Lung (tissue), 12 donors: ENCODE data around the gene BBS1. TPM values are rescaled to one million over a fixed set of nuclear protein-coding genes. Genes with fewer than 3 reads are reported as not detected.

Experiments used
- ATAC-seq: fragments of 200-7000 bp; cut with Tn5 transposase; one replicate; pipeline ENCODE4 v1.9.1; 2020; ENCODE audit warnings: moderate number of reproducible peaks; ENCODE audit not compliant: insufficient read depth, low FRiP score
- DNase-seq, 3 donors: peaks; one replicate each; pipeline ENCODE4 v3.0.0-alpha.2; 2013 to 2017
- H3K27ac ChIP-seq, 2 donors: one replicate each; pipeline ENCODE4 v1.5.1; 2013; ENCODE audit warnings: mild to moderate bottlenecking in 2 of 2, moderate library complexity in 2 of 2, control low read depth in 1 of 2, inconsistent platforms in 1 of 2, low read depth in 1 of 2, low read length in 1 of 2
- H3K27me3 ChIP-seq, 3 donors: one replicate each; pipeline ENCODE4 v1.5.1; 2013; ENCODE audit warnings: low read length in 2 of 3; ENCODE audit not compliant: control insufficient read depth in 3 of 3, insufficient read depth in 3 of 3
- H3K36me3 ChIP-seq, 4 donors: one replicate each; pipeline ENCODE4 v1.5.1; 2013; ENCODE audit warnings: low read length in 4 of 4, mild to moderate bottlenecking in 1 of 4, moderate library complexity in 1 of 4; ENCODE audit not compliant: control insufficient read depth in 4 of 4, insufficient read depth in 4 of 4
- H3K4me1 ChIP-seq, 5 donors: one replicate each; pipeline ENCODE4 v1.5.1; 2013; ENCODE audit warnings: low read length in 5 of 5, mild to moderate bottlenecking in 2 of 5, moderate library complexity in 1 of 5; ENCODE audit not compliant: control insufficient read depth in 5 of 5, insufficient read depth in 5 of 5
- H3K4me3 ChIP-seq: one replicate; pipeline ENCODE4 v1.5.1; 2013; ENCODE audit warnings: mild to moderate bottlenecking, control low read depth, moderate library complexity
- H3K9ac ChIP-seq, 2 donors: one replicate each; pipeline ENCODE4 v1.5.1; 2013; ENCODE audit warnings: low read length in 2 of 2, control low read depth in 1 of 2; ENCODE audit not compliant: insufficient read depth in 1 of 2
- H3K9me3 ChIP-seq, 4 donors: one replicate each; pipeline ENCODE4 v1.5.1; 2013; ENCODE audit warnings: low read length in 3 of 4, mild to moderate bottlenecking in 1 of 4, moderate library complexity in 1 of 4; ENCODE audit not compliant: control insufficient read depth in 4 of 4, insufficient read depth in 3 of 4
- WGBS, 2 donors: extraction: QIAGEN DNeasy Blood & Tissue Kit; methylation state at CpG; one replicate each; pipeline ENCODE4 v1.1.7; 2013; 5-methylcytosine and 5-hydroxymethylcytosine counted together
- polyA plus RNA-seq, 2 donors: library from polyadenylated mRNA; stranded (reverse); fragments of 200-250 nt; gene quantifications; one replicate each; pipeline ENCODE4 v1.2.1, GENCODE V29; 2013
- total RNA-seq, 2 donors: library from RNA; depleted of rRNA in 1 of 2; stranded (reverse); fragments of >200 nt in 1 of 2; gene quantifications; one replicate each; pipeline ENCODE4 v1.2.1, GENCODE V29; 2014 to 2021
- TF ChIP-seq, protein P1 (sequence below): IDR thresholded peaks from 2 replicates; pipeline ENCODE4 v1.5.1; 2012; ENCODE audit warnings: mild to moderate bottlenecking; ENCODE audit errors: control extremely low read depth, extremely low read depth
- donor health status: control.
- donor health status: control.
- donor health status: Bipolar disorder and iron deficiency.
- donor health status: healthy.
- donor health status: DM: yes; HTN: yes; CAD: no.

The BBS1 gene
- total and polyA plus RNA-seq, 4 donors, result 12.5 to 75.6 (median 29.3) TPM

DNA sequence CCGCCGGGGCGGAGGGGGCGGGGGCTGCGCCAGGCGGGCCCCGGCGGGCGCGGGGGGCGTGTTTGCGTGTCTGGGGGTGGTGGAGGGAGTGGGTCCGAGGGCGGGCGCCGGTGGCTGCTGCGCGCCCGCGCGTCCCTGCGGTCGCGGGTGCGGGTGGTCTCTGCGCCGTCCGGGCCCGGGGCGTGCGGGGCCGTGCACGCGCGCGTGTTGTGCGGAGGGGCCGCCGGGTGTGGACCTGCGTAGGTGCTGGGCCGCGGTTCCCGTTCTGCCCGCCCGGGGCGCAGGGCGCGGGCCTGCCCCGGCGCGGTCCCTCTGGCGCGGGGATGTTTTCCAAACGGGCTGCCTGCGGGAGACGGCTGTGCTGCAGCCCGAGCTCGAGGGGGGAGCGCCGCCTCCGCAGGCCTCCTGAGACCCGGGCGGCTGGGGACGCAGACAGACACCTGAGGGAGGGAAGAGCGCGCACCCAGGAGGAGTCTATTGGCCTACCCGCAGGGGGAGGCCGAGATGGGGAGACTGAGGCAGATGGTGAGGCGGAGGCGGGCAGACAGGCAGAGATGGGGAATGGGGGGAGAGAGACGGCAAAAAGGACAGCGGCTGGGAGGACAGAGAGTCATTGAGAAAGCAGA, 43.3 kb upstream of the BBS1 start:
- no peaks in the 10 kb centered on the region for H3K9me3 ChIP-seq
- DNase-seq, result peak; percentile 31 to 49 (median 42)
- WGBS, 2 donors, result 2% methylated on average over 43 to 72 of the region's 72 CpGs
- peak overlapping the region; percentile 6 to 11 for H3K27ac ChIP-seq
- no peaks in the 10 kb centered on the region for H3K27me3 ChIP-seq
- peaks cover 0 to 5% (median 2%) of the 10 kb centered on the region in 4 donors for H3K36me3 ChIP-seq
- peak overlapping the region; percentile 27 to 55 for H3K9ac ChIP-seq
- H3K4me1 ChIP-seq, result peaks cover 0 to 11% (median 6%) of the 10 kb centered on the region in 5 donors
- ATAC-seq, result no peak
- H3K4me3 ChIP-seq, result peak overlapping the region; percentile 43
- TF ChIP-seq, protein P1, sequence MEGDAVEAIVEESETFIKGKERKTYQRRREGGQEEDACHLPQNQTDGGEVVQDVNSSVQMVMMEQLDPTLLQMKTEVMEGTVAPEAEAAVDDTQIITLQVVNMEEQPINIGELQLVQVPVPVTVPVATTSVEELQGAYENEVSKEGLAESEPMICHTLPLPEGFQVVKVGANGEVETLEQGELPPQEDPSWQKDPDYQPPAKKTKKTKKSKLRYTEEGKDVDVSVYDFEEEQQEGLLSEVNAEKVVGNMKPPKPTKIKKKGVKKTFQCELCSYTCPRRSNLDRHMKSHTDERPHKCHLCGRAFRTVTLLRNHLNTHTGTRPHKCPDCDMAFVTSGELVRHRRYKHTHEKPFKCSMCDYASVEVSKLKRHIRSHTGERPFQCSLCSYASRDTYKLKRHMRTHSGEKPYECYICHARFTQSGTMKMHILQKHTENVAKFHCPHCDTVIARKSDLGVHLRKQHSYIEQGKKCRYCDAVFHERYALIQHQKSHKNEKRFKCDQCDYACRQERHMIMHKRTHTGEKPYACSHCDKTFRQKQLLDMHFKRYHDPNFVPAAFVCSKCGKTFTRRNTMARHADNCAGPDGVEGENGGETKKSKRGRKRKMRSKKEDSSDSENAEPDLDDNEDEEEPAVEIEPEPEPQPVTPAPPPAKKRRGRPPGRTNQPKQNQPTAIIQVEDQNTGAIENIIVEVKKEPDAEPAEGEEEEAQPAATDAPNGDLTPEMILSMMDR, result no peak

DNA sequence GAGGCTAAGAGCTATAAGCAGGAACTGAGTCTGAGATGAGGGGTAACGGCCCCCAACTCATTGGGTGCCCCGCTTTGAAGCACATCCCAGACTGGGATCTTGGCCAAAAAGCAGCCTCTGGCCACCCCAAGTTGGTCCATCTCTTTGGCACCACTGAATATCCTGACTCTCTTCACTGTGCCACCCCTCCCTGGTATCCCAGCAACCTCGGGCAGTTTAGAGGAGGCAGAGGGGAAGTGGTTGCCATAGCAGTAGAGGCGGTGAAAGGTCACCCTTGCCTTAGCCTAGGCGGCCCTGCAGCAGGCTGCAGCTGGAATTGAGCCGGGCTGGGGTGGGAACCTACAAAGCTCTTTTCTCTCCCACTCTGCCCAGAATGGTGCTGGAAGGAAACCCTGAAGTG, 42.7 kb upstream of the BBS1 start:
- TF ChIP-seq, protein P1, result no peak
- peaks cover 0 to 11% (median 6%) of the 10 kb centered on the region in 5 donors for H3K4me1 ChIP-seq

DNA sequence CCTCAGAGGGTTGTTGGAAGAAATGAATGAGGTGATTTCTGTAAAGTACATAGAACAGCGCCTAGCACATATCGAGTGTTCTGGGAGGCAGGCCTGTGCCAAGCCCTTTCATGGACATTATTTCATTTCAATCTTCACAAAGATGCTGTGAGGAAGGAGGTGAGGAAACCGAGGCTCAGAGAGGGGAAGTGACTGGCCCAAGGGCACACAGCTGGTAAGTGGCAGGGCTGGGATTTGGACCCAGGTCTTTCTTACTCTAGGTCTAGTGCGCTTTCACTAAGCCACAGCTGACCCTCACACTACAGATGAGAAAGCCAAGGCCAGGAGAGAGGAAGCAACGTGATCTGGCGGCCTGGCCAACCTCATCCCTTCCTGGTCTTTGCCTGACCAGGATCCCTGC, 41.7 kb upstream of the BBS1 start:
- no peak overlapping the region for H3K4me3 ChIP-seq
- TF ChIP-seq, protein P1, result no peak
- H3K9me3 ChIP-seq, result no peaks in the 10 kb centered on the region
- no peaks in the 10 kb centered on the region for H3K27me3 ChIP-seq
- H3K9ac ChIP-seq, result no peak overlapping the region
- WGBS, 2 donors, result 74 to 83% methylated on average over 6 of the region's 6 CpGs
- DNase-seq (no peak), ATAC-seq (no peak)
- H3K4me1 ChIP-seq, result peaks cover 0 to 11% (median 6%) of the 10 kb centered on the region in 5 donors
- H3K36me3 ChIP-seq, result peaks cover 0 to 9% (median 8%) of the 10 kb centered on the region in 4 donors
- H3K27ac ChIP-seq, result no peak overlapping the region

More for the DNA sequence above, 42.7 kb upstream of the BBS1 start:
- ATAC-seq (no peak), DNase-seq (peak; percentile 31 to 40 (median 32))
- Histone ChIP-seq H3K27me3 (no peaks in the 10 kb centered on the region), H3K9me3 (no peaks in the 10 kb centered on the region), H3K4me3 (peak overlapping the region; percentile 43), H3K27ac (no peak overlapping the region), H3K36me3 (peaks cover 0 to 8% (median 6%) of the 10 kb centered on the region in 4 donors), H3K9ac (peak overlapping the region; percentile 27 to 55)
- 38 to 41% methylated on average over 6 of the region's 6 CpGs for WGBS, 2 donors
